GM12878 (cell line): Measurements from ENCODE around the gene IL1RAP. TPM values are rescaled to one million over a fixed set of nuclear protein-coding genes. Genes with fewer than 3 reads are reported as not detected.

ENCODE experiments used
- ATAC-seq: fragments of 200-7000 bp; cut with Tn5 transposase; 3 replicates; pipeline ENCODE4 v1.9.1; 2020; ENCODE audit warnings: mild to moderate bottlenecking, moderate library complexity
- BruUV-seq: library from RNA; stranded (reverse); fragments of 400-500 nt; replicated peaks from 2 replicates; lab custom pipeline; 2021; lab: Mats Ljungman, UMichigan
- CTCF ChIA-PET: fragments of 300-600 bp; sonication (Branson Sonifier 250); formaldehyde crosslinking; extraction: SDS; loops from one replicate; lab custom pipeline; 2021; ENCODE audit warnings: inconsistent platforms; lab: Yijun Ruan, JAX
- POLR2A ChIA-PET: fragments of 350-600 bp; formaldehyde crosslinking; extraction: SDS; loops from one replicate; lab custom pipeline; 2021; ENCODE audit warnings: inconsistent platforms; lab: Charles Lee
- RAD21 ChIA-PET: fragments of 300-600 bp; sonication (Branson Sonifier 250); formaldehyde crosslinking; loops from one replicate; lab custom pipeline; 2023; ENCODE audit warnings: antibody characterized with exemption; ENCODE audit not compliant: unreplicated experiment; lab: Charles Lee
- SMC1A ChIA-PET: fragments of 300-600 bp; sonication (Branson Sonifier 250); formaldehyde crosslinking; loops from one replicate; lab custom pipeline; 2023; ENCODE audit not compliant: unreplicated experiment, uncharacterized antibody; lab: Charles Lee
- DNase-seq: peaks from one replicate; pipeline ENCODE4 v3.0.0-alpha.2; 2011; ENCODE audit warnings: low read depth, low spot score
- FAIRE-seq: peaks from 3 replicates; lab custom pipeline; 2011; peaks lifted over from hg19 to GRCh38; lab: Jason Lieb, UNC
- H2AFZ ChIP-seq: 2 replicates; pipeline ENCODE4 v1.6.0; 2011; ENCODE audit warnings: low read depth, low read length, control low read depth; ENCODE audit not compliant: control insufficient read depth
- H3K27ac ChIP-seq: 2 replicates; pipeline ENCODE4 v1.5.1; 2011; ENCODE audit warnings: control low read depth; ENCODE audit not compliant: control insufficient read depth, insufficient read depth
- H3K27me3 ChIP-seq, 2 experiments: replicated peaks in 1 of 2; 2 replicates each; pipeline versions ENCODE4 v1.6.0 to v1.6.1; 2011; ENCODE audit warnings: low read length in 1 of 2; ENCODE audit not compliant: control insufficient read depth in 2 of 2, insufficient read depth in 2 of 2
- H3K36me3 ChIP-seq, 2 experiments: 2 replicates each; pipeline ENCODE4 v1.5.1; 2011; ENCODE audit warnings: low read length in 1 of 2; ENCODE audit not compliant: control insufficient read depth in 2 of 2, insufficient read depth in 2 of 2
- H3K4me1 ChIP-seq: 2 replicates; pipeline ENCODE4 v1.6.1; 2011; ENCODE audit warnings: mild to moderate bottlenecking, low read length, moderate library complexity, mixed read lengths; ENCODE audit not compliant: control insufficient read depth, insufficient read depth
- H3K4me2 ChIP-seq: 2 replicates; pipeline ENCODE4 v1.6.0; 2011; ENCODE audit warnings: control low read depth; ENCODE audit not compliant: control insufficient read depth, insufficient read depth
- H3K4me3 ChIP-seq: fragments of 200-600 bp; sonication (generic); 2 replicates; pipeline ENCODE4 v1.5.1; 2016
- H3K79me2 ChIP-seq: 2 replicates; pipeline ENCODE4 v1.6.0; 2011; ENCODE audit warnings: low read length; ENCODE audit not compliant: control insufficient read depth, insufficient read depth
- H3K9ac ChIP-seq: 2 replicates; pipeline ENCODE4 v1.8.0; 2011; ENCODE audit warnings: low read length, control low read depth, mixed read lengths; ENCODE audit not compliant: control insufficient read depth, insufficient read depth
- H3K9me3 ChIP-seq: replicated peaks from 3 replicates; pipeline ENCODE4 v1.5.1; 2011; ENCODE audit warnings: mild to moderate bottlenecking, low read length; ENCODE audit not compliant: control insufficient read depth, insufficient read depth
- H4K20me1 ChIP-seq: 2 replicates; pipeline ENCODE4 v1.6.0; 2011; ENCODE audit not compliant: control insufficient read depth, insufficient read depth
- CUX1 ChIP-seq: IDR thresholded peaks from 2 replicates; pipeline ENCODE4 v1.6.1; 2012; ENCODE audit warnings: improper control_type of control experiment, low read depth, low read length; ENCODE audit not compliant: insufficient replicate concordance
- HDAC6 ChIP-seq: fragments of 200-600 bp; sonication (generic); IDR thresholded peaks from one replicate; pipeline ENCODE4 v1.8.0; 2017; ENCODE audit warnings: antibody characterized with exemption; ENCODE audit not compliant: unreplicated experiment
- HDGF ChIP-seq: fragments of 450-650 bp; IDR thresholded peaks from 2 replicates; pipeline ENCODE4 v1.6.1; 2016; ENCODE audit warnings: antibody characterized with exemption
- RBBP5 ChIP-seq: fragments of 200-600 bp; sonication (generic); conservative IDR thresholded peaks from 2 replicates; pipeline ENCODE4 v1.6.1; 2016
- WGBS: methylation state at CpG from one replicate; pipeline ENCODE4 v1.1.6; 2016; ENCODE audit warnings: low lambda C conversion rate; ENCODE audit not compliant: insufficient replicate concordance, insufficient coverage; ENCODE audit errors: missing lambda C conversion rate; 5-methylcytosine and 5-hydroxymethylcytosine counted together
- in situ Hi-C: fragments of 300-500 bp; cut with MboI; formaldehyde crosslinking; loops from 9 replicates; pipeline ENCODE4 v1.14.3; 2018; ENCODE audit warnings: mixed read lengths
- intact Hi-C: fragments of 100-400 bp; cut with micrococcal nuclease; formaldehyde crosslinking; loops from one replicate; pipeline ENCODE4 v1.14.2; 2022; ENCODE audit not compliant: unreplicated experiment
- polyA plus RNA-seq, 11 experiments: library from polyadenylated mRNA; depleted of rRNA in 4 of 11; unstranded in 6 of 11; stranded (reverse) in 5 of 11; fragments of >200 nt; fragmentation: Nextera tagmentation in 4 of 11; fragmentation: Illumina TruSeq in 1 of 11; extraction: Ambion mirVana in 4 of 11; extraction: Trizol in 1 of 11; gene quantifications; 1 replicate in 1 of 11; 2 replicates in 10 of 11; pipeline versions ENCODE4 v1.2.1 to v1.2.3, GENCODE V29; 2011 to 2016; ENCODE audit warnings: inconsistent platforms in 2 of 11, missing spikeins in 2 of 11, low read depth in 1 of 11
- total RNA-seq, 4 experiments: library from RNA; depleted of rRNA in 3 of 4; stranded (reverse); fragments of >200 nt in 3 of 4; fragmentation: Illumina TruSeq in 1 of 4; extraction: Trizol in 1 of 4; gene quantifications; 2 replicates each; pipeline versions ENCODE4 v1.2.1 to v1.2.3, GENCODE V29; 2013 to 2021
- TF ChIP-seq, protein P1 (sequence below): fragments of 450-650 bp; IDR thresholded peaks from 2 replicates; pipeline ENCODE4 v1.6.1; 2017; ENCODE audit warnings: mild to moderate bottlenecking
- TF ChIP-seq, protein P2 (sequence below): fragments of 450-650 bp; IDR thresholded peaks from 2 replicates; pipeline ENCODE4 v1.6.1; 2017; ENCODE audit warnings: antibody characterized with exemption, mild to moderate bottlenecking, moderate library complexity
- TF ChIP-seq, protein P3 (sequence below): IDR thresholded peaks from 2 replicates; pipeline ENCODE4 v1.6.1; 2012; ENCODE audit warnings: low read depth, low read length, improper control_type of control experiment
- TF ChIP-seq, protein P4 (sequence below): IDR thresholded peaks from 2 replicates; pipeline ENCODE4 v1.6.1; 2012; ENCODE audit warnings: low read depth, low read length, improper control_type of control experiment

The IL1RAP gene
- total and polyA plus RNA-seq, 10 of the 15 experiments (the other 5 are each of a cell fraction or from before 2014, with no cell fraction given) = 0.17 to 1.0 (median 0.44) TPM; not detected in 1

- TF ChIP-seq HDGF = no peak
- TF ChIP-seq, protein P1, sequence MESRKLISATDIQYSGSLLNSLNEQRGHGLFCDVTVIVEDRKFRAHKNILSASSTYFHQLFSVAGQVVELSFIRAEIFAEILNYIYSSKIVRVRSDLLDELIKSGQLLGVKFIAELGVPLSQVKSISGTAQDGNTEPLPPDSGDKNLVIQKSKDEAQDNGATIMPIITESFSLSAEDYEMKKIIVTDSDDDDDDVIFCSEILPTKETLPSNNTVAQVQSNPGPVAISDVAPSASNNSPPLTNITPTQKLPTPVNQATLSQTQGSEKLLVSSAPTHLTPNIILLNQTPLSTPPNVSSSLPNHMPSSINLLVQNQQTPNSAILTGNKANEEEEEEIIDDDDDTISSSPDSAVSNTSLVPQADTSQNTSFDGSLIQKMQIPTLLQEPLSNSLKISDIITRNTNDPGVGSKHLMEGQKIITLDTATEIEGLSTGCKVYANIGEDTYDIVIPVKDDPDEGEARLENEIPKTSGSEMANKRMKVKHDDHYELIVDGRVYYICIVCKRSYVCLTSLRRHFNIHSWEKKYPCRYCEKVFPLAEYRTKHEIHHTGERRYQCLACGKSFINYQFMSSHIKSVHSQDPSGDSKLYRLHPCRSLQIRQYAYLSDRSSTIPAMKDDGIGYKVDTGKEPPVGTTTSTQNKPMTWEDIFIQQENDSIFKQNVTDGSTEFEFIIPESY = no peak
Measured at GRCh38 chr3:190595179-190595795, 81.4 kb downstream of the IL1RAP start (continued).

DNA sequence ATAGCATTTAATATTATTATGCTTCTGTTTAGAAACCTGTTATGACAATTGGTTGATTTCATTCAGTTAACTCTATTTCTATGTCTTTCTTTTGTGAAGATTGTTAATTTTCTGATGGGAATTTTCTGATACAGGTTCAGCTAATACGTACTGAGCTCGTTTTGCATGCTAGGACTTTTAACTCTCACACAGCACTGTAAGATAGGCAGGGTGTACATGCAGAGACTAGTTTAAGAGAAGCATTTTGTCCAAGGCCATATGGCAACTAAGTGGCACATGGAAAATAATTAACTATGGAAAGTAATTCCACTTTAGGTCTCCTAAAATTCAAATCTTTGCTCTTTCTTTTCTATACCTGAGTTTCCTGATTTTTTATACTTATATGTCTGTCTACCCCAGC lies 81.9 kb downstream of the IL1RAP start:
- WGBS = 18% methylated on average over 2 of the region's 2 CpGs
- Histone ChIP-seq H3K79me2 (no peaks in the 10 kb centered on the region), H2AFZ (no peak overlapping the region), H4K20me1 (no peaks in the 10 kb centered on the region), H3K36me3 (no peaks in the 10 kb centered on the region), H3K4me1 (no peaks in the 10 kb centered on the region), H3K27ac (no peak overlapping the region), H3K9ac (no peak overlapping the region), H3K4me2 (no peak overlapping the region), H3K27me3 (no peaks in the 10 kb centered on the region), H3K4me3 (no peak overlapping the region), H3K9me3 (no peaks in the 10 kb centered on the region)
- ChIA-PET RAD21 (no interaction called here), SMC1A (interaction anchor here (0.9 kb wide), 1 partner anchor 9 kb away, joined by 3 read pairs; no protein-coding TSS in a partner anchor), CTCF (interaction anchor here (0.6 kb wide), 1 partner anchor 832 kb away, joined by 3 read pairs; no protein-coding TSS in a partner anchor), POLR2A (interaction anchor here (0.6 kb wide), 1 partner anchor 258 kb away, joined by 3 read pairs; no protein-coding TSS in a partner anchor)
- intact Hi-C loops = no loop called here
- FAIRE-seq (no peak), ATAC-seq (no peak), DNase-seq (no peak)
- BruUV-seq = no TSS peak
- in situ Hi-C loops = no loop called here
- no peak for TF ChIP-seq CUX1
- TF ChIP-seq, protein P2, sequence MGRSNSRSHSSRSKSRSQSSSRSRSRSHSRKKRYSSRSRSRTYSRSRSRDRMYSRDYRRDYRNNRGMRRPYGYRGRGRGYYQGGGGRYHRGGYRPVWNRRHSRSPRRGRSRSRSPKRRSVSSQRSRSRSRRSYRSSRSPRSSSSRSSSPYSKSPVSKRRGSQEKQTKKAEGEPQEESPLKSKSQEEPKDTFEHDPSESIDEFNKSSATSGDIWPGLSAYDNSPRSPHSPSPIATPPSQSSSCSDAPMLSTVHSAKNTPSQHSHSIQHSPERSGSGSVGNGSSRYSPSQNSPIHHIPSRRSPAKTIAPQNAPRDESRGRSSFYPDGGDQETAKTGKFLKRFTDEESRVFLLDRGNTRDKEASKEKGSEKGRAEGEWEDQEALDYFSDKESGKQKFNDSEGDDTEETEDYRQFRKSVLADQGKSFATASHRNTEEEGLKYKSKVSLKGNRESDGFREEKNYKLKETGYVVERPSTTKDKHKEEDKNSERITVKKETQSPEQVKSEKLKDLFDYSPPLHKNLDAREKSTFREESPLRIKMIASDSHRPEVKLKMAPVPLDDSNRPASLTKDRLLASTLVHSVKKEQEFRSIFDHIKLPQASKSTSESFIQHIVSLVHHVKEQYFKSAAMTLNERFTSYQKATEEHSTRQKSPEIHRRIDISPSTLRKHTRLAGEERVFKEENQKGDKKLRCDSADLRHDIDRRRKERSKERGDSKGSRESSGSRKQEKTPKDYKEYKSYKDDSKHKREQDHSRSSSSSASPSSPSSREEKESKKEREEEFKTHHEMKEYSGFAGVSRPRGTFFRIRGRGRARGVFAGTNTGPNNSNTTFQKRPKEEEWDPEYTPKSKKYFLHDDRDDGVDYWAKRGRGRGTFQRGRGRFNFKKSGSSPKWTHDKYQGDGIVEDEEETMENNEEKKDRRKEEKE = no peak
- TF ChIP-seq, protein P3, sequence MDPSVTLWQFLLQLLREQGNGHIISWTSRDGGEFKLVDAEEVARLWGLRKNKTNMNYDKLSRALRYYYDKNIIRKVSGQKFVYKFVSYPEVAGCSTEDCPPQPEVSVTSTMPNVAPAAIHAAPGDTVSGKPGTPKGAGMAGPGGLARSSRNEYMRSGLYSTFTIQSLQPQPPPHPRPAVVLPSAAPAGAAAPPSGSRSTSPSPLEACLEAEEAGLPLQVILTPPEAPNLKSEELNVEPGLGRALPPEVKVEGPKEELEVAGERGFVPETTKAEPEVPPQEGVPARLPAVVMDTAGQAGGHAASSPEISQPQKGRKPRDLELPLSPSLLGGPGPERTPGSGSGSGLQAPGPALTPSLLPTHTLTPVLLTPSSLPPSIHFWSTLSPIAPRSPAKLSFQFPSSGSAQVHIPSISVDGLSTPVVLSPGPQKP = no peak
- TF ChIP-seq RBBP5 = no peak
- TF ChIP-seq HDAC6 = no peak
- TF ChIP-seq, protein P4, sequence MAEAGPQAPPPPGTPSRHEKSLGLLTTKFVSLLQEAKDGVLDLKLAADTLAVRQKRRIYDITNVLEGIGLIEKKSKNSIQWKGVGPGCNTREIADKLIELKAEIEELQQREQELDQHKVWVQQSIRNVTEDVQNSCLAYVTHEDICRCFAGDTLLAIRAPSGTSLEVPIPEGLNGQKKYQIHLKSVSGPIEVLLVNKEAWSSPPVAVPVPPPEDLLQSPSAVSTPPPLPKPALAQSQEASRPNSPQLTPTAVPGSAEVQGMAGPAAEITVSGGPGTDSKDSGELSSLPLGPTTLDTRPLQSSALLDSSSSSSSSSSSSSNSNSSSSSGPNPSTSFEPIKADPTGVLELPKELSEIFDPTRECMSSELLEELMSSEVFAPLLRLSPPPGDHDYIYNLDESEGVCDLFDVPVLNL = no peak
